IgD-negative memory B cell (primary cell): ENCODE measurements around the gene SHANK2. TPM values are rescaled to one million over a fixed set of nuclear protein-coding genes. Genes with fewer than 3 reads are reported as not detected.

ENCODE experiments used
- H3K27ac Mint-ChIP-seq, 3 donors: one replicate each; pipeline ENCODE4 v1.8.0; 2020 to 2022; ENCODE audit warnings: mild to moderate bottlenecking in 3 of 3, mixed read lengths in 3 of 3, moderate library complexity in 1 of 3
- H3K27me3 Mint-ChIP-seq: one replicate; pipeline ENCODE4 v1.8.0; 2021; ENCODE audit warnings: mixed read lengths
- H3K36me3 Mint-ChIP-seq: one replicate; pipeline ENCODE4 v1.8.0; 2020; ENCODE audit warnings: mild to moderate bottlenecking, mixed read lengths
- H3K4me1 Mint-ChIP-seq, 3 donors: one replicate each; pipeline ENCODE4 v1.8.0; 2020 to 2022; ENCODE audit warnings: mixed read lengths in 3 of 3, mild to moderate bottlenecking in 1 of 3
- H3K4me3 Mint-ChIP-seq, 4 donors: one replicate each; pipeline ENCODE4 v1.8.0; 2020 to 2022; ENCODE audit warnings: mild to moderate bottlenecking in 4 of 4, mixed read lengths in 4 of 4, moderate library complexity in 3 of 4
- H3K9me3 Mint-ChIP-seq, 3 donors: one replicate each; pipeline ENCODE4 v1.8.0; 2020 to 2021; ENCODE audit warnings: mixed read lengths in 3 of 3, mild to moderate bottlenecking in 1 of 3
- polyA plus RNA-seq: library from polyadenylated mRNA; unstranded; fragments of 300-500 nt; fragmentation: Illumina TruSeq; gene quantifications from one replicate; pipeline ENCODE4 v1.2.3, GENCODE V29; 2021

Gene SHANK2
- polyA plus RNA-seq, 1 donor from 2014 or later = not detected

GRCh38 chr11:71282581-71283351 is 30.4 kb upstream of the SHANK2 start:
- Mint-ChIP-seq H3K27ac (no peak overlapping the region), H3K27me3 (peaks cover 6% of the 10 kb centered on the region), H3K4me1 (peaks cover 0 to 2% (median 0%) of the 10 kb centered on the region in 3 donors), H3K4me3 (no peak overlapping the region), H3K36me3 (peaks cover 1% of the 10 kb centered on the region), H3K9me3 (peaks cover 0 to 2% (median 0%) of the 10 kb centered on the region in 3 donors)

- Mint-ChIP-seq H3K4me3 (no peak overlapping the region), H3K27ac (peak overlapping the region in 1 of 3 donors; percentile 83), H3K9me3 (peaks cover 0 to 2% (median 0%) of the 10 kb centered on the region in 3 donors), H3K4me1 (peaks cover 0 to 4% (median 0%) of the 10 kb centered on the region in 3 donors), H3K27me3 (peaks cover 8% of the 10 kb centered on the region), H3K36me3 (peaks cover 1% of the 10 kb centered on the region)
Measured at GRCh38 chr11:71281831-71282230, 29.5 kb upstream of the SHANK2 start.

- H3K27me3 Mint-ChIP-seq = peaks cover 9% of the 10 kb centered on the region
- no peak overlapping the region for H3K27ac Mint-ChIP-seq
- peaks cover 0 to 2% (median 2%) of the 10 kb centered on the region in 3 donors for H3K9me3 Mint-ChIP-seq
- H3K4me1 Mint-ChIP-seq = peaks cover 0 to 4% (median 0%) of the 10 kb centered on the region in 3 donors
- H3K36me3 Mint-ChIP-seq = peaks cover 1% of the 10 kb centered on the region
- H3K4me3 Mint-ChIP-seq = no peak overlapping the region
Measured at GRCh38 chr11:71281204-71281603, 28.8 kb upstream of the SHANK2 start.

- Mint-ChIP-seq H3K4me3 (no peak overlapping the region), H3K36me3 (peaks cover 1% of the 10 kb centered on the region), H3K27me3 (peaks cover 8% of the 10 kb centered on the region), H3K4me1 (peaks cover 0 to 3% (median 0%) of the 10 kb centered on the region in 3 donors), H3K27ac (no peak overlapping the region), H3K9me3 (peaks cover 0 to 2% (median 2%) of the 10 kb centered on the region in 3 donors)
Measured at GRCh38 chr11:71279916-71280645, 27.7 kb upstream of the SHANK2 start.

GRCh38 chr11:71272161-71272560 is 19.8 kb upstream of the SHANK2 start:
- peaks cover 9% of the 10 kb centered on the region for H3K27me3 Mint-ChIP-seq
- no peaks in the 10 kb centered on the region for H3K36me3 Mint-ChIP-seq
- peaks cover 0 to 3% (median 0%) of the 10 kb centered on the region in 3 donors for H3K4me1 Mint-ChIP-seq
- peaks cover 7 to 21% (median 10%) of the 10 kb centered on the region in 3 donors for H3K9me3 Mint-ChIP-seq
- no peak overlapping the region for H3K27ac Mint-ChIP-seq
- peak overlapping the region in 1 of 4 donors; percentile 74 for H3K4me3 Mint-ChIP-seq

GRCh38 chr11:71269603-71270511 is 17.5 kb upstream of the SHANK2 start:
- H3K27me3 Mint-ChIP-seq = peaks cover 8% of the 10 kb centered on the region
- no peaks in the 10 kb centered on the region for H3K4me1 Mint-ChIP-seq
- no peaks in the 10 kb centered on the region for H3K36me3 Mint-ChIP-seq
- H3K4me3 Mint-ChIP-seq = no peak overlapping the region
- H3K9me3 Mint-ChIP-seq = peaks cover 5 to 21% (median 10%) of the 10 kb centered on the region in 3 donors
- H3K27ac Mint-ChIP-seq = no peak overlapping the region

GRCh38 chr11:71268706-71269321 is 16.4 kb upstream of the SHANK2 start:
- H3K36me3 Mint-ChIP-seq = no peaks in the 10 kb centered on the region
- no peaks in the 10 kb centered on the region for H3K4me1 Mint-ChIP-seq
- no peak overlapping the region for H3K4me3 Mint-ChIP-seq
- no peak overlapping the region for H3K27ac Mint-ChIP-seq
- peaks cover 10% of the 10 kb centered on the region for H3K27me3 Mint-ChIP-seq
- peaks cover 5 to 14% (median 7%) of the 10 kb centered on the region in 3 donors for H3K9me3 Mint-ChIP-seq

GRCh38 chr11:71267807-71268421 is 15.5 kb upstream of the SHANK2 start:
- peaks cover 10% of the 10 kb centered on the region for H3K27me3 Mint-ChIP-seq
- H3K9me3 Mint-ChIP-seq = peaks cover 2 to 5% (median 4%) of the 10 kb centered on the region in 3 donors
- H3K4me1 Mint-ChIP-seq = no peaks in the 10 kb centered on the region

GRCh38 chr11:71266114-71266833 is 13.9 kb upstream of the SHANK2 start:
- H3K27ac Mint-ChIP-seq = no peak overlapping the region
- H3K36me3 Mint-ChIP-seq = no peaks in the 10 kb centered on the region
- no peaks in the 10 kb centered on the region for H3K4me1 Mint-ChIP-seq
- H3K4me3 Mint-ChIP-seq = no peak overlapping the region
- peaks cover 9% of the 10 kb centered on the region for H3K27me3 Mint-ChIP-seq
- H3K9me3 Mint-ChIP-seq = no peaks in the 10 kb centered on the region

More at GRCh38 chr11:71267807-71268421, 15.5 kb upstream of the SHANK2 start:
- Mint-ChIP-seq H3K4me3 (no peak overlapping the region), H3K27ac (no peak overlapping the region), H3K36me3 (no peaks in the 10 kb centered on the region)

- Mint-ChIP-seq H3K36me3 (no peaks in the 10 kb centered on the region), H3K27me3 (peaks cover 9% of the 10 kb centered on the region), H3K4me1 (no peaks in the 10 kb centered on the region), H3K4me3 (no peak overlapping the region), H3K27ac (no peak overlapping the region), H3K9me3 (no peaks in the 10 kb centered on the region)
Measured at GRCh38 chr11:71265559-71266092, 13.2 kb upstream of the SHANK2 start.

- no peak overlapping the region for H3K4me3 Mint-ChIP-seq
- H3K27ac Mint-ChIP-seq = no peak overlapping the region
- peaks cover 3 to 5% (median 4%) of the 10 kb centered on the region in 3 donors for H3K9me3 Mint-ChIP-seq
- H3K27me3 Mint-ChIP-seq = peaks cover 5% of the 10 kb centered on the region
- H3K36me3 Mint-ChIP-seq = no peaks in the 10 kb centered on the region
- no peaks in the 10 kb centered on the region for H3K4me1 Mint-ChIP-seq
Measured at GRCh38 chr11:71263386-71263785, 11.0 kb upstream of the SHANK2 start.

- Mint-ChIP-seq H3K9me3 (peaks cover 3 to 10% (median 5%) of the 10 kb centered on the region in 3 donors), H3K4me1 (peaks cover 0 to 5% (median 3%) of the 10 kb centered on the region in 3 donors), H3K27ac (no peak overlapping the region), H3K27me3 (peaks cover 18% of the 10 kb centered on the region), H3K4me3 (peak overlapping the region in 1 of 4 donors; percentile 23), H3K36me3 (peaks cover 2% of the 10 kb centered on the region)
Measured at GRCh38 chr11:71255800-71256479, 3.6 kb upstream of the SHANK2 start.

GRCh38 chr11:71255323-71255722 is 2.9 kb upstream of the SHANK2 start:
- H3K4me1 Mint-ChIP-seq = peaks cover 0 to 5% (median 4%) of the 10 kb centered on the region in 3 donors
- H3K9me3 Mint-ChIP-seq = peaks cover 3 to 10% (median 5%) of the 10 kb centered on the region in 3 donors
- peak overlapping the region in 1 of 3 donors; percentile 4 for H3K27ac Mint-ChIP-seq
- H3K36me3 Mint-ChIP-seq = peaks cover 2% of the 10 kb centered on the region
- no peak overlapping the region for H3K4me3 Mint-ChIP-seq
- H3K27me3 Mint-ChIP-seq = peaks cover 24% of the 10 kb centered on the region
